Measurements from ENCODE around the gene RASSF5. TPM values are rescaled to one million over a fixed set of nuclear protein-coding genes. Genes with fewer than 3 reads are reported as not detected.

Gene RASSF5
- total and polyA plus RNA-seq, 9 of the 15 experiments (the other 6 are each of a cell fraction or from before 2014, with no cell fraction given), result 6.1 to 41.0 (median 25.2) TPM

DNA sequence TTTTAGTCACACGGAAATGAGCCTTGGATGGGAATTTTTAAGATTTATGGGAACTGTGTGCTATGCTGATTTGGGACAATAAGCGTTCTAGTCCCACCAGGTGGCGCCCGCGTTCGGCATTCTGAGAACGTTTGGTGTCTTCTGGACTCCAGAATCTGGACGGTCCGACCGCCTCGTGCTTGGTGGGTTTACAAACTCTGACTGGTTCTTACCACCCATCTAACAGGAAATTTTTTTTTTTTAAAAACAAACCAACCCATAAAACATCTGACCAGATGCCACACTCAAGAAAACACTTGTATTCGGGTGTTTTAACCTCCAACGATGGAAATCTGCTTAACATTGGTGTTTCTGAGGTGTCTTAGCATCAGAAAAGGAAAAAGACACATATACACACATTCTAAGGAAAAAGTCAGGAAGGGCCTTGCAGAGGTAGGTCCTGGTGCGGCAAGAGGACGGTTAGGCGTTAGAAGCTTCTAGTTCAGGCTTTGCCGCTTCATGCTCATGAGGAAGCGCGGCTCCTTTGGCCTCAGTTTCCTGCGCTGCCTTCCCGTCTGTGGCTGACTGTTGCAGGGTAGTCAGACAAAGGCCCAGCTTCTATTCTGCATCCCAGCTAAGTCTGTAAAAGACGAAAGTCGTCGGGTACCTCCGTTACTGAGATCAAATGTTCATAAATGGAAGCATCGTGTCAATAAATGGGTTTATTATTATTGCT is 127.2 kb downstream of the RASSF5 start (continued):
- 0 out of 2 replicates have a peak, but pooled peaks have one; percentile 16 for TF ChIP-seq ATF7 (IDR thresholded peaks at IDR 0.05)
- peak; percentile 32; the same call in 1 of the 2 replicates for TF ChIP-seq SMAD4 (CRISPR knock-in tag; conservative IDR thresholded peaks at IDR 0.05)
- TF ChIP-seq, protein P1, sequence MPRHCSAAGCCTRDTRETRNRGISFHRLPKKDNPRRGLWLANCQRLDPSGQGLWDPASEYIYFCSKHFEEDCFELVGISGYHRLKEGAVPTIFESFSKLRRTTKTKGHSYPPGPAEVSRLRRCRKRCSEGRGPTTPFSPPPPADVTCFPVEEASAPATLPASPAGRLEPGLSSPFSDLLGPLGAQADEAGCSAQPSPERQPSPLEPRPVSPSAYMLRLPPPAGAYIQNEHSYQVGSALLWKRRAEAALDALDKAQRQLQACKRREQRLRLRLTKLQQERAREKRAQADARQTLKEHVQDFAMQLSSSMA (CRISPR knock-in tag; IDR thresholded peaks at IDR 0.05), result no peak
- TF ChIP-seq, protein P2, sequence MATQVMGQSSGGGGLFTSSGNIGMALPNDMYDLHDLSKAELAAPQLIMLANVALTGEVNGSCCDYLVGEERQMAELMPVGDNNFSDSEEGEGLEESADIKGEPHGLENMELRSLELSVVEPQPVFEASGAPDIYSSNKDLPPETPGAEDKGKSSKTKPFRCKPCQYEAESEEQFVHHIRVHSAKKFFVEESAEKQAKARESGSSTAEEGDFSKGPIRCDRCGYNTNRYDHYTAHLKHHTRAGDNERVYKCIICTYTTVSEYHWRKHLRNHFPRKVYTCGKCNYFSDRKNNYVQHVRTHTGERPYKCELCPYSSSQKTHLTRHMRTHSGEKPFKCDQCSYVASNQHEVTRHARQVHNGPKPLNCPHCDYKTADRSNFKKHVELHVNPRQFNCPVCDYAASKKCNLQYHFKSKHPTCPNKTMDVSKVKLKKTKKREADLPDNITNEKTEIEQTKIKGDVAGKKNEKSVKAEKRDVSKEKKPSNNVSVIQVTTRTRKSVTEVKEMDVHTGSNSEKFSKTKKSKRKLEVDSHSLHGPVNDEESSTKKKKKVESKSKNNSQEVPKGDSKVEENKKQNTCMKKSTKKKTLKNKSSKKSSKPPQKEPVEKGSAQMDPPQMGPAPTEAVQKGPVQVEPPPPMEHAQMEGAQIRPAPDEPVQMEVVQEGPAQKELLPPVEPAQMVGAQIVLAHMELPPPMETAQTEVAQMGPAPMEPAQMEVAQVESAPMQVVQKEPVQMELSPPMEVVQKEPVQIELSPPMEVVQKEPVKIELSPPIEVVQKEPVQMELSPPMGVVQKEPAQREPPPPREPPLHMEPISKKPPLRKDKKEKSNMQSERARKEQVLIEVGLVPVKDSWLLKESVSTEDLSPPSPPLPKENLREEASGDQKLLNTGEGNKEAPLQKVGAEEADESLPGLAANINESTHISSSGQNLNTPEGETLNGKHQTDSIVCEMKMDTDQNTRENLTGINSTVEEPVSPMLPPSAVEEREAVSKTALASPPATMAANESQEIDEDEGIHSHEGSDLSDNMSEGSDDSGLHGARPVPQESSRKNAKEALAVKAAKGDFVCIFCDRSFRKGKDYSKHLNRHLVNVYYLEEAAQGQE (IDR thresholded peaks at IDR 0.05; ENCODE audit: borderline replicate concordance), result peak; percentile 92
- TF ChIP-seq, protein P2 (CRISPR knock-in tag; IDR thresholded peaks at IDR 0.05; ENCODE audit: low read depth), result no peak
- TF ChIP-seq ZBED1 (IDR thresholded peaks at IDR 0.05), result no peak
- TF ChIP-seq, protein P3, sequence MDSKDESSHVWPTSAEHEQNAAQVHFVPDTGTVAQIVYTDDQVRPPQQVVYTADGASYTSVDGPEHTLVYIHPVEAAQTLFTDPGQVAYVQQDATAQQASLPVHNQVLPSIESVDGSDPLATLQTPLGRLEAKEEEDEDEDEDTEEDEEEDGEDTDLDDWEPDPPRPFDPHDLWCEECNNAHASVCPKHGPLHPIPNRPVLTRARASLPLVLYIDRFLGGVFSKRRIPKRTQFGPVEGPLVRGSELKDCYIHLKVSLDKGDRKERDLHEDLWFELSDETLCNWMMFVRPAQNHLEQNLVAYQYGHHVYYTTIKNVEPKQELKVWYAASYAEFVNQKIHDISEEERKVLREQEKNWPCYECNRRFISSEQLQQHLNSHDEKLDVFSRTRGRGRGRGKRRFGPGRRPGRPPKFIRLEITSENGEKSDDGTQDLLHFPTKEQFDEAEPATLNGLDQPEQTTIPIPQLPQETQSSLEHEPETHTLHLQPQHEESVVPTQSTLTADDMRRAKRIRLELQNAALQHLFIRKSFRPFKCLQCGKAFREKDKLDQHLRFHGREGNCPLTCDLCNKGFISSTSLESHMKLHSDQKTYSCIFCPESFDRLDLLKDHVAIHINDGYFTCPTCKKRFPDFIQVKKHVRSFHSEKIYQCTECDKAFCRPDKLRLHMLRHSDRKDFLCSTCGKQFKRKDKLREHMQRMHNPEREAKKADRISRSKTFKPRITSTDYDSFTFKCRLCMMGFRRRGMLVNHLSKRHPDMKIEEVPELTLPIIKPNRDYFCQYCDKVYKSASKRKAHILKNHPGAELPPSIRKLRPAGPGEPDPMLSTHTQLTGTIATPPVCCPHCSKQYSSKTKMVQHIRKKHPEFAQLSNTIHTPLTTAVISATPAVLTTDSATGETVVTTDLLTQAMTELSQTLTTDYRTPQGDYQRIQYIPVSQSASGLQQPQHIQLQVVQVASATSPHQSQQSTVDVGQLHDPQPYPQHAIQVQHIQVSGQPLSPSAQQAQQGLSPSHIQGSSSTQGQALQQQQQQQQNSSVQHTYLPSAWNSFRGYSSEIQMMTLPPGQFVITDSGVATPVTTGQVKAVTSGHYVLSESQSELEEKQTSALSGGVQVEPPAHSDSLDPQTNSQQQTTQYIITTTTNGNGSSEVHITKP (IDR thresholded peaks at IDR 0.05; ENCODE audit: partially characterized antibody), result peak; percentile 52
- peak; percentile 69 for TF ChIP-seq DMBX1 (CRISPR knock-in tag; IDR thresholded peaks at IDR 0.05; ENCODE audit: borderline replicate concordance)
- TF ChIP-seq, protein P4, sequence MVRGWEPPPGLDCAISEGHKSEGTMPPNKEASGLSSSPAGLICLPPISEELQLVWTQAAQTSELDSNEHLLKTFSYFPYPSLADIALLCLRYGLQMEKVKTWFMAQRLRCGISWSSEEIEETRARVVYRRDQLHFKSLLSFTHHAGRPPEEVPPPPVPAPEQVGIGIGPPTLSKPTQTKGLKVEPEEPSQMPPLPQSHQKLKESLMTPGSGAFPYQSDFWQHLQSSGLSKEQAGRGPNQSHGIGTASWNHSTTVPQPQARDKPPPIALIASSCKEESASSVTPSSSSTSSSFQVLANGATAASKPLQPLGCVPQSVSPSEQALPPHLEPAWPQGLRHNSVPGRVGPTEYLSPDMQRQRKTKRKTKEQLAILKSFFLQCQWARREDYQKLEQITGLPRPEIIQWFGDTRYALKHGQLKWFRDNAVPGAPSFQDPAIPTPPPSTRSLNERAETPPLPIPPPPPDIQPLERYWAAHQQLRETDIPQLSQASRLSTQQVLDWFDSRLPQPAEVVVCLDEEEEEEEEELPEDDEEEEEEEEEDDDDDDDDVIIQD (CRISPR knock-in tag; IDR thresholded peaks at IDR 0.05), result no peak
- TF ChIP-seq ZKSCAN8 (CRISPR knock-in tag; IDR thresholded peaks at IDR 0.05), result no peak
- no peak for TF ChIP-seq GATAD2A (IDR thresholded peaks at IDR 0.05)
- TF ChIP-seq SMAD1 (IDR thresholded peaks at IDR 0.05; ENCODE audit: low read depth, low read length, partially characterized antibody), result no peak
- TF ChIP-seq KLF16 (IDR thresholded peaks at IDR 0.05), result 0 out of 2 replicates have a peak, but pooled peaks have one; percentile 34

All from K562 (cell line).